ENCODE data around the gene ITGB2. TPM values are rescaled to one million over a fixed set of nuclear protein-coding genes. Genes with fewer than 3 reads are reported as not detected.

Gene ITGB2
- total RNA-seq, 1 experiment from 2014 or later: 24.8 TPM

GRCh38 chr21:44875316-44875700, 45.4 kb downstream of the ITGB2 start:
- intact Hi-C loops (cut with micrococcal nuclease): loop anchor here (1.0 kb wide), 1 partner anchor 74 kb away; the partner anchor contains the start of gene UBE2G2
- ChIA-PET POLR2A (interaction anchor here (0.7 to 13.5 kb wide), 8 partner anchors 20 to 227 kb away, joined by 3 to 161 read pairs (median 6); partner anchors contain the start of genes SLX9 and UBE2G2), CTCF (interaction anchor here (0.6 to 3.8 kb wide), 5 partner anchors 34 to 1536 kb away, joined by 3 to 36 read pairs (median 3); partner anchors contain the start of gene UBE2G2)
- H3K9me3 Mint-ChIP-seq (ENCODE audit: unreplicated experiment): no peaks in the 10 kb centered on the region
- peak; percentile 72 for DNase-seq (ENCODE audit: unreplicated experiment)
- no TSS peak for BruUV-seq (replicated peaks)
- H3K4me1 Mint-ChIP-seq (ENCODE audit: insufficient read depth, unreplicated experiment): peaks cover 27% of the 10 kb centered on the region
- peaks cover 32% of the 10 kb centered on the region for H3K36me3 Mint-ChIP-seq (ENCODE audit: insufficient read depth, unreplicated experiment)
- peak overlapping the region; percentile 91 for H3K27ac Mint-ChIP-seq (ENCODE audit: low read depth, unreplicated experiment)
- no peaks in the 10 kb centered on the region for H3K27me3 Mint-ChIP-seq (ENCODE audit: insufficient read depth, unreplicated experiment)
- peak overlapping the region; percentile 80 for H3K4me3 Mint-ChIP-seq (ENCODE audit: unreplicated experiment)
- TF ChIP-seq, protein P1, sequence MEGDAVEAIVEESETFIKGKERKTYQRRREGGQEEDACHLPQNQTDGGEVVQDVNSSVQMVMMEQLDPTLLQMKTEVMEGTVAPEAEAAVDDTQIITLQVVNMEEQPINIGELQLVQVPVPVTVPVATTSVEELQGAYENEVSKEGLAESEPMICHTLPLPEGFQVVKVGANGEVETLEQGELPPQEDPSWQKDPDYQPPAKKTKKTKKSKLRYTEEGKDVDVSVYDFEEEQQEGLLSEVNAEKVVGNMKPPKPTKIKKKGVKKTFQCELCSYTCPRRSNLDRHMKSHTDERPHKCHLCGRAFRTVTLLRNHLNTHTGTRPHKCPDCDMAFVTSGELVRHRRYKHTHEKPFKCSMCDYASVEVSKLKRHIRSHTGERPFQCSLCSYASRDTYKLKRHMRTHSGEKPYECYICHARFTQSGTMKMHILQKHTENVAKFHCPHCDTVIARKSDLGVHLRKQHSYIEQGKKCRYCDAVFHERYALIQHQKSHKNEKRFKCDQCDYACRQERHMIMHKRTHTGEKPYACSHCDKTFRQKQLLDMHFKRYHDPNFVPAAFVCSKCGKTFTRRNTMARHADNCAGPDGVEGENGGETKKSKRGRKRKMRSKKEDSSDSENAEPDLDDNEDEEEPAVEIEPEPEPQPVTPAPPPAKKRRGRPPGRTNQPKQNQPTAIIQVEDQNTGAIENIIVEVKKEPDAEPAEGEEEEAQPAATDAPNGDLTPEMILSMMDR (IDR thresholded peaks at IDR 0.05; ENCODE audit: unreplicated experiment): no peak

DNA sequence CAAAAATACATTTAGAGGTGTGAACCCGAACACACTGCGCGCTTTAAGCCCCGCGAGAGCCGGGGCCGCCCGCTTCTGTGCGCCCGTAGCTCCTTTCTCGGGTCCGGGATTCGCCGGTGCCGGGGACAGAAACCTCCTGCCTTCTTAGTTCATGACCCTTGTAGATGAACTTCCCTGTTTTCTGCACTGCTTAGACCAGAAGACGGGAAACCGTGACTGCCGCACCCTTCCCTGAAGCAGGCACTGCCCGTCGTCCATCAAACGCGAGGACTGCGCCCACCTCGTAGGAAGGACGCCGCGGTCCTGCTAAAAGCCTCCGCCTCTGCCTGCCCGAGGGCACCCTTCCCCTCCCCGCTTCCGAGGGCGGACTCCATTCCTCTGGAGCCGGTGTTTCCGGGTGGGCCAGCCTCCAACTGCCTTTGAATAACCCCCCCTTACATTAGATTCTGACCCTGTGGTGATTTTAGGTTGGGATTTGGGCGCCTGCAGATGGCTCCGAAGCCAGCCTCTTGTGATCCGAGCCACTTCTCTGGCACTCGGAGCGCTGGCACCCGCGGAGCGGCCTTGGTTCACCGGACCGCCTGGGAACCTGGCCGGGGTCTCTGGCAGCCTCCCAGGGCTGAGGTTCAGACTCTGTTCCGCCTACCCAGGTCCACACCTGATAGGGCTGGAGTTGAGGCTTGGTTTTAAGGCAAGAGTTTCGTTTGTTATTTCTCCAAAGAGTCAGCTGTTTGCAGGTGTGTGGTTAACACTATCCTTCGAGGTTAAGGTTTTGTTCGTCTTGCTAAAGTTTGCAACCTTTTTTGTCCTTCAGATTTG, 46.0 kb downstream of the ITGB2 start:
- peak overlapping the region; percentile 80 for H3K4me3 Mint-ChIP-seq (ENCODE audit: unreplicated experiment)
- intact Hi-C loops (cut with micrococcal nuclease): loop anchor here (1.0 to 5.0 kb wide), 3 partner anchors 57 to 263 kb away; partner anchors contain the start of genes SUMO3 and UBE2G2
- no TSS peak for BruUV-seq (replicated peaks)
- peak; percentile 61 for DNase-seq (ENCODE audit: unreplicated experiment)
- ChIA-PET POLR2A (interaction anchor here (0.6 to 13.5 kb wide), 17 partner anchors 8 to 702 kb away, joined by 3 to 161 read pairs (median 5); partner anchors contain the start of genes SLX9 and UBE2G2), CTCF (interaction anchor here (0.6 to 3.8 kb wide), 7 partner anchors 8 to 1536 kb away, joined by 3 to 36 read pairs (median 5); partner anchors contain the start of gene UBE2G2)
- peaks cover 32% of the 10 kb centered on the region for H3K36me3 Mint-ChIP-seq (ENCODE audit: insufficient read depth, unreplicated experiment)
- H3K4me1 Mint-ChIP-seq (ENCODE audit: insufficient read depth, unreplicated experiment): peaks cover 32% of the 10 kb centered on the region
- no peaks in the 10 kb centered on the region for H3K27me3 Mint-ChIP-seq (ENCODE audit: insufficient read depth, unreplicated experiment)
- TF ChIP-seq, protein P1 (IDR thresholded peaks at IDR 0.05; ENCODE audit: unreplicated experiment): no peak
- no peaks in the 10 kb centered on the region for H3K9me3 Mint-ChIP-seq (ENCODE audit: unreplicated experiment)
- H3K27ac Mint-ChIP-seq (ENCODE audit: low read depth, unreplicated experiment): peak overlapping the region; percentile 91

DNA sequence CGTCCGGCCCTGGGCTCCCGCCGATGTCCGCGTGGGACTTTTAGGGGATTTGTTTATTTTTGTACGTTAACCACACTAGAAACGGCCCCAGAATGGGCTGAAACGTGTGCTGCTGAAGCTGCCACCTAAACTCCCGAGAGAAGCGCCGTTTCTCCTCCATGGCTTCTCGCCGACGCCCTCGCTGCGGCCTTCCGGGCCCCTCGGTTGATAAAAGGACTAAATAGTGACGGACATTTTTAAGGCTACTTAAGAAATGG, 46.5 kb downstream of the ITGB2 start:
- H3K27me3 Mint-ChIP-seq (ENCODE audit: insufficient read depth, unreplicated experiment): no peaks in the 10 kb centered on the region
- H3K4me1 Mint-ChIP-seq (ENCODE audit: insufficient read depth, unreplicated experiment): peaks cover 34% of the 10 kb centered on the region
- TF ChIP-seq, protein P1 (IDR thresholded peaks at IDR 0.05; ENCODE audit: unreplicated experiment): no peak
- H3K9me3 Mint-ChIP-seq (ENCODE audit: unreplicated experiment): no peaks in the 10 kb centered on the region
- peak overlapping the region; percentile 80 for H3K4me3 Mint-ChIP-seq (ENCODE audit: unreplicated experiment)
- ChIA-PET CTCF (interaction anchor here (0.6 to 3.3 kb wide), 4 partner anchors 9 to 75 kb away, joined by 3 to 18 read pairs (median 4); no protein-coding TSS in a partner anchor), POLR2A (interaction anchor here (0.6 to 13.5 kb wide), 20 partner anchors 8 to 702 kb away, joined by 3 to 161 read pairs (median 5); partner anchors contain the start of genes SLX9 and UBE2G2)
- H3K27ac Mint-ChIP-seq (ENCODE audit: low read depth, unreplicated experiment): peak overlapping the region; percentile 91
- peaks cover 32% of the 10 kb centered on the region for H3K36me3 Mint-ChIP-seq (ENCODE audit: insufficient read depth, unreplicated experiment)
- peak; percentile 59 for DNase-seq (ENCODE audit: unreplicated experiment)
- TSS peak; percentile 51 for BruUV-seq (replicated peaks)
- intact Hi-C loops (cut with micrococcal nuclease): loop anchor here (5.0 kb wide), 2 partner anchors 57 to 263 kb away; partner anchors contain the start of gene SUMO3

Data from MCF 10A (cell line).